Fibroblast of skin of abdomen (primary cell): Measurements from ENCODE around the gene TENT4A.
A peak's percentile ranks its signal among the peaks of the same experiment; 100 is the strongest.

Source experiments
- DNase-seq: peaks from one replicate; pipeline ENCODE4 v3.0.0-alpha.2; 2013

The TENT4A gene

DNA sequence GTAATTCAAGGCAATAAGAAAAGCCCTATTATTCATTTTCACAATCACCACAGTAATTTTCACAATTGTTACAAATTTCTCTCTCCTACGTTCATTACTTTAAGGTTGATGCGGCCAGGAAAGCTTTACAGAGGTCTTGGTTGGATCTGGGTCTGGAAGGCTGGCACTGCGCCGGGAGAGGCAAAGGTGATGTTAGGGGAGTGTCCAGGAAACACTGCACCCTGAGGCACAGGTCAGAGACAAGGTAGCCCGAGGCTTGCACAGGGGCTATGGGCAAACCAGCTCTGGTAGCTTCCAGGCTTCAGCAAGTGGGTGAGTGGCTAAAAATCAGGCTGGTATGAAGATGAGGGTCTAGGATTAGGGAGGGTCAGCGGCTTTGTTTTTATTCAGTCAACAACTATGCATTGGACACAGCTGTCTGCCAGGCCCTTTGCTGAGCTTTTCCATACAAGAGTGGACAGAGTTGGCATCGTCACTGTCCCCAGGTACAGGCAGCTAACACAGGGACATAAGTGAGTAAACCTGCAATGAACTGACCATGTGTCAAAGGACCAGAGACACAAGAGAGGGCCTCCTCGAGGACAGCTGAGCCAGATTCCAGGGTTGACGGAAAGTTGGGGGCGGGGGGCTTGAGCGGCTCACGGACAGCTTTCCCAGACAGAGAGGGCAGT is 12.4 kb upstream of the TENT4A start:
- no peak for DNase-seq

DNA sequence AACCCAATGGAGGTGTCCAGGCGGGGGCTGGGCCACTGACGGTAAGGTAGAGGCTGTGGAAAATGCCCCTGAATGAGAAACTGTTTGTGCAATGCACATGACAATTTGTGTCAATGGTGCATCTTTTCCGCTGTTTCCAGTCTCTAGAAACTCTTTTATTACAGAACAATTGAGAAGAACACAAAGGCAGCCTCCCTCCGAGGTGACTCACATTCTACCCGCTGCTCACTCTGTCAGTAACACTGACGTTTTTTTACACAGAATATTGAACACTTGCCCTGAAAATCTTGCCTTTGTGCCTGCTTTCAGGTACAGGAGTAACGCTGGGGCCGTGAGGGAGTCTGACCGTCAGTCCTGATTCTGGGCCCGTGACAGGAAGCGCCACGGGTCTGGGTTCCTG is 11.7 kb upstream of the TENT4A start:
- no peak for DNase-seq

- no peak for DNase-seq
These were observed 10.6 kb upstream of the TENT4A start for GRCh38 chr5:6702633-6703032.

DNA sequence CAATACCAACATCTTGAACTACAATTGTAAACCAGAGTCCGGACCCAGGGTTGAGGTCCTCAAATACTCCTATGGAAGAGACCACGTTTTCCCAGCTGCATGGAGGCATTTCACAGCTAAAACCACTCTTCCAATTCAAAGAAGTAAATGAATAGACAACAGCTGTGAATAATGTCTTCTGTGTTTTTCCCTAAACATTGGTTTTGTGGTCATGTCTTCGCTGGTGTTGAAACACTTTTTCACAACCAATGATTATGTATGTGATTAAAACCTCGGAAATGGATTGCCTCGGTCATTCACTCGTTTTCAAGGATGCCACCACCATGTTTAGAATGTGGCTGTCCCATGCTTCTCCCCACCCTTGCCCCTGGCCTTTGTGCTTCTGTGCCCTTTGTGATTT is 9.4 kb upstream of the TENT4A start:
- peak; percentile 46 for DNase-seq

- peak; percentile 87 for DNase-seq
These were observed 8.8 kb upstream of the TENT4A start for GRCh38 chr5:6704361-6704851.

- no peak for DNase-seq
These were observed 8.1 kb upstream of the TENT4A start for GRCh38 chr5:6705088-6705487.

- DNase-seq: no peak
These were observed 7.3 kb upstream of the TENT4A start for GRCh38 chr5:6705959-6706358.

GRCh38 chr5:6707852-6708251 is 5.4 kb upstream of the TENT4A start:
- DNase-seq: no peak

DNA sequence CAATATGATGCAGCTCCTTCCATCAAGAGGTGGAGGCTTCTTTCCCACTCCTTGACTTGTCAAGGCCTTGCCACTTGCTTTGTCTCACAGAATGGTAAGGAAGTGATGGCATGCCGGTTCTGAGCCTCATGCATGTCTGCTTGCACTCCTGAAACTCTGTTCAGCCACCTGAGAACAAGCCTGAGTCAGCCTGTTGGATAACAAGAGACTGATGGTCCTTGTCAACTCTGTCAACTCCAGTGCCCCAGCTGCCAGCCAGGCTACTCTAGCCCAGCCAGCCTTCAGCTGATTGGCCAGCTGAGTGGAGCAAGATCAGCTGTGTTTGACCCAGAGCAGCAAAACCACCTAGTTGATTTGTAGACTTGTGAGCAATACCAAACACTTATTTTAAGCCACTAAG is 4.4 kb upstream of the TENT4A start:
- no peak for DNase-seq

DNA sequence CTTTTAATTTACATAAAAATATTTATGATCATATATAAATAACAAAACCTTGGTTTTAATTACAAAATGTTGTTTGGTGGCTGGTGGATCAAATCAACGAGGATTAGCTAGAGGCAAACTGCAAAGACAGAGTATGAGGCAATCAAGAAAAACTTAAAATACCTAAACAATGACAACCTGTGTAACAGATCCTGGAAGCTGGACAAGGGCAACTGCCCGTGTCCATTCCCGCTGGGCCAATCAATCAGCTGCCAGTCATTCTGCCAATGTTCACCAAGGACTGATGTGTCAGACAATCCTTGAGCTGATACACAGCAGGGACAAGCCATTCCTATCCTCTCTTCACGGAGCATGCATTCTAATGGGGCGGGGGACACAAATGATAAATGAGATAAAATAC is 3.2 kb upstream of the TENT4A start:
- DNase-seq: no peak

DNA sequence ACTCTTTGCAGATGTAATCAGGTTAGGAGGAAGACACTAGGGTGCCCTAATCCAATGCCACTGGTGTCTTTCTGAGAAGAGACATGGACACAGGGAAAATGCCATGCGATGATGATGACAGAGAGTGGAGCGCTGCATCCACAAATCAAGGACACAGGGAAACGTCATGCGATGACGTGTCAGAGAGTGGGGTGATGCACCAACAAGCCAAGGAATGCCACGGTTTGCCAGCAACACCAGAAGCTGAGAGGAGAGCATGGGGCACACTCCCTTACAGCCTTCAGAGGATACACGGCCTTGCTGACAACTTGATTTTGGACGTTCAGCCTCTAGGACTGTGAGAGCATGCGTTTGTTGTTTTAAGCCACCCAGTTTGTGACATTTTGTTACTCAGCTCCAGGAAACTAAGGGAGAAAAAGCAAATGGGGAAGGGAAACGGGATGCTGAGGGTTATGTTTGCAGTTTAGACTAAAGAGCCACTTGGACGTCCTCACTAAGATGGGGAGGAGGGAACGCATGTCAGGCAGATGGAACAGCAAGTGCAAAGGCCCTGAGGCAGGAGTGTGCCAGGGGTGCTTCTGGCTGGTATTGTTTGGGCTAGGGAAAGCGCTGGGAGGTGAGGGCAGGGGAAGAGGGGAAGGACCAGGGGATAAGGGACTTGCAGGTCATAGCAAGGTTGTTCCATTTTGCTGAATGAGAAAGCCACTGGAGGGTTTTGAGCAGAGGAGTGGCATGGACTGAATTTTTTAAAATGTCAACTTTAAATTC is 2.5 kb upstream of the TENT4A start:
- no peak for DNase-seq

GRCh38 chr5:6711409-6712141 is 1.7 kb upstream of the TENT4A start:
- no peak for DNase-seq

- DNase-seq: peak; percentile 55
These were observed 1.1 kb upstream of the TENT4A start for GRCh38 chr5:6712142-6712576.

- DNase-seq: peak; percentile 97
These were observed 507 bp upstream of the TENT4A start for GRCh38 chr5:6712577-6713273.

DNA sequence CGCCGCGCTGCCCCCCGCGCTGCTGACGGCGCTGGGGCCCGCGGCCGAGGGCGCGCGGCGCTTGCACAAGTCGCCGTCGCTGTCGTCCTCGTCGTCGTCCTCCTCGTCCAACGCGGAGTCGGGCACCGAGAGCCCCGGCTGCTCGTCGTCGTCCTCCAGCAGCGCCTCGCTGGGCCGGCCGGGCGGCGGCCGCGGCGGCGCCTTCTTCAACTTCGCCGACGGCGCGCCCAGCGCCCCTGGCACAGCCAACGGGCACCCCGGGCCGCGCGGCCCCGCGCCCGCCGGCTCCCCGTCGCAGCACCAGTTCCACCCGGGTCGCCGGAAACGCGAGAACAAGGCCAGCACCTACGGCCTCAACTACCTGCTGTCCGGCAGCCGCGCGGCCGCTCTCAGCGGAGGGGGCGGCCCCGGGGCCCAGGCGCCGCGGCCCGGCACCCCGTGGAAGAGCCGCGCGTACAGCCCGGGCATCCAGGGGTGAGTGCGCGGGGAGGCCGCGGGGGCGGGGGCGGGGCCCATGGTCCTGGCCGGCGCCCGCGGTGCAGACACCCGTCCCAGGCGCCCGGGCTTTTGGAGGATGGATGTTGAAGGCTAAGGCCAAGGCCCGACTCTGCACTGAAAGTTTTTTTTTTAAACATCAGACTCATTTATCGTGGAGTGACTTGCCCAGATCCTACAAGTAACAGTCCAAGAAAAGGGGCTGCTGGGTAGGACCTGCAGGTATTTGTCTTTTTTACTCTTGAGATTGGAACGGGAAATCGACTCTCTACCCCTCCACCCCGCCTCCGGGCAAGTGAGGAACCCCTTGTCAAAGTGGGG is 1.2 kb downstream of the TENT4A start:
- DNase-seq: no peak

DNA sequence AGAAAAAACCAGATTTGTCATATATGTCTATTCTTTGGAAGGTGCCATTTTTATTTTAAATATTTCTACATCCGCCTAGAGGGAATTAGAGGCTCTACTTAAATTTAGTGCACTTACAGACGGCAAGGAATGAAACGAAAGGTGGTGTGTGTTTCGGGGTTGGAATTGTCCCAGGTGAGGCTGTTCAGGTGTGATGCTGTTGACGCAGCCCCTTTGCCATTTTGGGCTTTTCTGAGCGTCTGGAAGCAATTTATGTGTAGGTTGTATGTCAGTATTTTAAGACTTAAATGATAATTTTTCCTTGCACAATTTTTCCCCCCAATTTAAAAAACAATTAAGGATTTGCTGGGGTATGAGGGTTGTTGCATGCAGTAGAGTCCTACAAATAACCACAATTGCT is 2.0 kb downstream of the TENT4A start:
- DNase-seq: no peak

GRCh38 chr5:6715758-6716628 is 2.8 kb downstream of the TENT4A start:
- DNase-seq: no peak

DNA sequence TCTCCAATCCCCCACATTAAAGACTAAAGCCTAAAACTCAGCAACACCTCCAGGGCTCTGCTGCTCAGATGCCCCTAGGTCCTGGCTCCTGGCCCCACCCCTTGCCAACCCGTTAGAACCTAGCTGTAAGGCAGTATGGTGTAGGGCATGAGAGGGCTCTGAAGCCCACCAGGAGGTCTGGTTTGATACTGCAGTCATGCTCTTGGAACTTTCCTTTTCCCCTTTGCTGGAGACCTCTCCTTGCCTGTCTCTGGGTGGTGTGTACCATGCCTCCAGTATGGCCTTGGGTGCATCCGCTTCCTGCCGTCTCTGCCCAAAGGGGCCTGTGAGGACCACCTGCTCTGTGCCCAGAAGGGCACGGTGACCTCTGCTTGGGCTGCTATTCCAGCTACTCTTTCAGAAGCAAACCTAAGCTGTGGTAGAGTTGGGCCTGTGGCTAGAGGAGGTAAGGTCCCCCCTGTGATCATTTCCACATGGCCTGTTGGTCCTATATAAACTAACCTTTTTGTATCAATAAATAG is 3.5 kb downstream of the TENT4A start:
- no peak for DNase-seq

DNA sequence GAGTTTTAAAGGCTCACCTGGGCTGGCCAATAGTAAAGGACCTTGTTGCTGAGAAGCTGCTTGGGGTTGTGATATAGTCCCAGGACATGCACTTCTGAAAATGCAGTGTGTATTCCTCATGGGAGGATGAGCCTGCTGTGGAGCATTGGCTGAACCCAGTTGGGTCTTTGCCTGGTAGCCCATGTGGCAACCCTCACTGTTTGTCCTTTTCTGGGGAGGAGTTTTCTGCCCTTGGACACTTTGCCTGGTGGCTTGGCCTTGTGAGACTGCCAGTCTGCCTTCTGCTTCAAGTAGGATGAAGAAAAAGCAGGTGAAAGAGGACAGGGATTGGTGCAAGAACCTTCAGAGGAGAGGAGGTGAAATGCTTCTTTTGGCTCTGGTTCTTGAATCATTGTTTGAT is 4.0 kb downstream of the TENT4A start:
- no peak for DNase-seq

GRCh38 chr5:6717687-6718086 is 4.5 kb downstream of the TENT4A start:
- no peak for DNase-seq
